PFSK-1 (cell line): Measurements from ENCODE around the gene ARHGEF4.

ENCODE experiments used
- FOXP2 ChIP-seq: optimal IDR thresholded peaks from 2 replicates; pipeline ENCODE3; 2011; ENCODE audit warnings: borderline replicate concordance, control low read depth, inconsistent platforms; ENCODE audit not compliant: insufficient read depth; ENCODE audit errors: extremely low read length, extremely low read depth
- POLR2AphosphoS5 ChIP-seq: IDR thresholded peaks from 2 replicates; pipeline ENCODE4 v1.6.1; 2012; ENCODE audit warnings: low read depth, mild to moderate bottlenecking, control low read depth, low read length, moderate library complexity
- REST ChIP-seq, 2 experiments: IDR thresholded peaks; 2 replicates each; pipeline versions ENCODE4 v1.6.1 to v1.8.0; 2011 to 2012; ENCODE audit warnings: low read depth in 2 of 2, low read length in 2 of 2, control low read depth in 1 of 2, inconsistent platforms in 1 of 2, mild to moderate bottlenecking in 1 of 2, moderate library complexity in 1 of 2; ENCODE audit not compliant: insufficient read depth in 1 of 2
- TAF1 ChIP-seq: IDR thresholded peaks from 2 replicates; pipeline ENCODE4 v1.6.1; 2012; ENCODE audit warnings: low read length, control low read depth, borderline replicate concordance; ENCODE audit not compliant: insufficient read depth

DNA sequence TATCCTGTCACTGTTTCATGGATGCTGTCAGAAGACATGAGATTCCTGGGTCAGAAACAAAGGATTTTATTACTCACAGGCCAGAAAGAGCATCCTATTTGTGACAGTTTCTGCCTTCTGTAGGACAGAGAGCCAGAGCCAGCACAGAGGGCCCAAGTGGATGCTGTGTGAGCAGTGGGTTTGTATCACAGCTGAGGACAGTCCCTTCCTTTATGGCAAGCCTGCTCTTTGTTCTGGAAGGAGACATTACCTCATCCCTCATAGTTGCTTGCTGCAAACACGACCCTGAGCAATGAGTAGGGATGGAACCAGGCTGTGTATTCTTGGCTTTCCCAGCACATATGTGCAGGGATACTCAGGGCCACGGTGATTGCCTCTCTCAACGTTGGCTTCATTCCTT is 41.6 kb downstream of the ARHGEF4 start:
- no peak for TF ChIP-seq POLR2AphosphoS5
- no peak for TF ChIP-seq REST (IDR thresholded peaks at IDR 0.05; ENCODE audit: insufficient read depth in 1 of 2, low read depth in 2 of 2, low read length in 2 of 2)
- no peak for TF ChIP-seq TAF1
- TF ChIP-seq FOXP2 = no peak
